ENCODE data around the gene TMIGD2.

TMIGD2 gene

GRCh38 chr19:4326837-4327251 is 24.7 kb upstream of the TMIGD2 start:
- in situ Hi-C loops (cut with HindIII; ENCODE audit: low sequenced_read_pairs), result no loop called here

- in situ Hi-C loops (cut with HindIII; ENCODE audit: low sequenced_read_pairs), result no loop called here
Observed at GRCh38 chr19:4326215-4326836, 24.1 kb upstream of the TMIGD2 start.

- in situ Hi-C loops (cut with HindIII; ENCODE audit: low sequenced_read_pairs), result no loop called here
Observed at GRCh38 chr19:4324228-4324627, 22.0 kb upstream of the TMIGD2 start.

GRCh38 chr19:4323692-4324091 is 21.5 kb upstream of the TMIGD2 start:
- in situ Hi-C loops (cut with HindIII; ENCODE audit: low sequenced_read_pairs), result no loop called here

GRCh38 chr19:4322942-4323665 is 20.9 kb upstream of the TMIGD2 start:
- in situ Hi-C loops (cut with HindIII; ENCODE audit: low sequenced_read_pairs), result no loop called here

- in situ Hi-C loops (cut with HindIII; ENCODE audit: low sequenced_read_pairs), result no loop called here
Observed at GRCh38 chr19:4320419-4320818, 18.2 kb upstream of the TMIGD2 start.

- in situ Hi-C loops (cut with HindIII; ENCODE audit: low sequenced_read_pairs), result no loop called here
Observed at GRCh38 chr19:4319067-4319718, 17.0 kb upstream of the TMIGD2 start.

GRCh38 chr19:4318460-4318859 is 16.3 kb upstream of the TMIGD2 start:
- in situ Hi-C loops (cut with HindIII; ENCODE audit: low sequenced_read_pairs), result no loop called here

- in situ Hi-C loops (cut with HindIII; ENCODE audit: low sequenced_read_pairs), result no loop called here
Observed at GRCh38 chr19:4316956-4317355, 14.8 kb upstream of the TMIGD2 start.

- in situ Hi-C loops (cut with HindIII; ENCODE audit: low sequenced_read_pairs), result no loop called here
Observed at GRCh38 chr19:4313847-4314490, 11.8 kb upstream of the TMIGD2 start.

GRCh38 chr19:4310247-4311121 is 8.3 kb upstream of the TMIGD2 start:
- in situ Hi-C loops (cut with HindIII; ENCODE audit: low sequenced_read_pairs), result no loop called here

- in situ Hi-C loops (cut with HindIII; ENCODE audit: low sequenced_read_pairs), result no loop called here
Observed at GRCh38 chr19:4305659-4306058, 3.5 kb upstream of the TMIGD2 start.

GRCh38 chr19:4305257-4305612 is 3.0 kb upstream of the TMIGD2 start:
- in situ Hi-C loops (cut with HindIII; ENCODE audit: low sequenced_read_pairs), result no loop called here

GRCh38 chr19:4304538-4305256 is 2.5 kb upstream of the TMIGD2 start, which contains the start of gene FSD1:
Gene FSD1, plus strand, starts transcription at chr19:4304598. Its CDS starts 149 bp downstream, at chr19:4304747.
- in situ Hi-C loops (cut with HindIII; ENCODE audit: low sequenced_read_pairs), result no loop called here

- in situ Hi-C loops (cut with HindIII; ENCODE audit: low sequenced_read_pairs), result no loop called here
Observed at GRCh38 chr19:4303819-4304537, 1.8 kb upstream of the TMIGD2 start.

- in situ Hi-C loops (cut with HindIII; ENCODE audit: low sequenced_read_pairs), result no loop called here
Observed at GRCh38 chr19:4301590-4302242, 473 bp downstream of the TMIGD2 start.

- in situ Hi-C loops (cut with HindIII; ENCODE audit: low sequenced_read_pairs), result no loop called here
Observed at GRCh38 chr19:4300589-4300988, 1.6 kb downstream of the TMIGD2 start.

GRCh38 chr19:4298810-4299550 is 3.2 kb downstream of the TMIGD2 start:
- in situ Hi-C loops (cut with HindIII; ENCODE audit: low sequenced_read_pairs), result no loop called here
